Upper lobe of left lung (tissue), 4 donors: Measurements from ENCODE around the gene TMEM273.

Experiments used
- CTCF ChIP-seq, 6 experiments: fragments of 450-650 bp in 4 of 6; fragments of 200-600 bp in 2 of 6; sonication (generic) in 2 of 6; IDR thresholded peaks; one replicate each; pipeline ENCODE4 v1.5.1; 2016 to 2019; ENCODE audit warnings: antibody characterized with exemption in 6 of 6
- EP300 ChIP-seq, 4 donors: sonication (generic); formaldehyde crosslinking; IDR thresholded peaks; one replicate each; pipeline ENCODE4 v1.5.1; 2017; ENCODE audit warnings: antibody characterized with exemption in 4 of 4, control low read depth in 2 of 4
- POLR2A ChIP-seq, 4 donors: fragments of 450-650 bp; IDR thresholded peaks; one replicate each; pipeline ENCODE4 v1.5.1; 2016 to 2017; ENCODE audit warnings: antibody characterized with exemption in 4 of 4, mild to moderate bottlenecking in 2 of 4

GRCh38 chr10:49114718-49115014 lies 73.5 kb downstream of the TMEM273 start:
- no peak for TF ChIP-seq CTCF (IDR thresholded peaks at IDR 0.05)
- TF ChIP-seq POLR2A (IDR thresholded peaks at IDR 0.05), result no peak
- TF ChIP-seq EP300 (IDR thresholded peaks at IDR 0.05), result no peak
